GM12873 (cell line): ENCODE data around the gene PIEZO2.
A peak's percentile ranks its signal among the peaks of the same experiment; 100 is the strongest.

ENCODE experiments used
- CTCF ChIP-seq: IDR thresholded peaks from 2 replicates; pipeline ENCODE4 v1.5.1; 2012; ENCODE audit warnings: low read depth, mild to moderate bottlenecking, moderate library complexity, low read length, control low read depth; ENCODE audit not compliant: insufficient read depth; ENCODE audit errors: missing control alignments

PIEZO2 gene

GRCh38 chr18:10856132-10856531, 293.2 kb downstream of the PIEZO2 start:
- TF ChIP-seq CTCF = no peak

GRCh38 chr18:10852385-10853303, 296.7 kb downstream of the PIEZO2 start:
- TF ChIP-seq CTCF = no peak

- TF ChIP-seq CTCF = peak; percentile 59
Measured at GRCh38 chr18:10851824-10852319, 297.5 kb downstream of the PIEZO2 start.

GRCh38 chr18:10850840-10851239, 298.5 kb downstream of the PIEZO2 start:
- no peak for TF ChIP-seq CTCF

- no peak for TF ChIP-seq CTCF
Measured at GRCh38 chr18:10850216-10850615, 299.2 kb downstream of the PIEZO2 start.

- TF ChIP-seq CTCF = no peak
Measured at GRCh38 chr18:10847907-10848306, 301.5 kb downstream of the PIEZO2 start.

- TF ChIP-seq CTCF = no peak
Measured at GRCh38 chr18:10847408-10847790, 302.0 kb downstream of the PIEZO2 start.
